ENCODE data around the gene BCL11A. TPM values are rescaled to one million over a fixed set of nuclear protein-coding genes. Genes with fewer than 3 reads are reported as not detected.

Gene BCL11A
- polyA plus RNA-seq, 3 donors = 8.7 to 15.6 (median 11.1) TPM

GRCh38 chr2:60479226-60480088, 74.0 kb downstream of the BCL11A start:
- Histone ChIP-seq H3K9ac (ENCODE audit: insufficient read depth, low read length, poor library complexity, severe bottlenecking) (no peak overlapping the region), H3K9me3 (replicated peaks in 1 of 2; ENCODE audit: control insufficient read depth in 1 of 2, insufficient read depth in 1 of 2, low read length in 2 of 2) (no peaks in the 10 kb centered on the region), H3K27ac (ENCODE audit: low read depth in 1 of 2, low read length in 2 of 2) (peak overlapping the region in 1 of 2 donors; percentile 20), H3K4me3 (replicated peaks in 1 of 3; ENCODE audit: low read depth in 2 of 3, low read length in 3 of 3) (no peak overlapping the region), H4K20me1 (ENCODE audit: insufficient read depth, low read length) (no peaks in the 10 kb centered on the region), H3K27me3 (ENCODE audit: control insufficient read depth in 2 of 2, insufficient read depth in 2 of 2, low read length in 2 of 2) (no peaks in the 10 kb centered on the region), H3K4me2 (replicated peaks; ENCODE audit: extremely low read depth, low read length, poor library complexity, severe bottlenecking) (no peak overlapping the region), H2AFZ (ENCODE audit: insufficient read depth, low read depth, low read length, poor library complexity, severe bottlenecking) (no peak overlapping the region), H3K79me2 (ENCODE audit: insufficient read depth, low read length) (peaks cover 90% of the 10 kb centered on the region), H3K4me1 (ENCODE audit: control insufficient read depth in 1 of 2, insufficient read depth in 2 of 2, low read length in 2 of 2) (peaks cover 37% of the 10 kb centered on the region in 2 donors), H3K36me3 (replicated peaks in 1 of 2; ENCODE audit: control insufficient read depth in 1 of 2, insufficient read depth in 2 of 2, low read length in 2 of 2) (no peaks in the 10 kb centered on the region)
- H3K9me3 Mint-ChIP-seq = no peaks in the 10 kb centered on the region
- H3K4me3 Mint-ChIP-seq = no peak overlapping the region
- TF ChIP-seq CTCF (IDR thresholded peaks at IDR 0.05) = no peak
- DNase-seq = no peak
- peak overlapping the region in 5 of 7 donors; percentile 30 to 70 (median 47) for H3K27ac Mint-ChIP-seq
- intact Hi-C loops (cut with micrococcal nuclease) = loop anchor here in 1 of 2 donors (10.0 kb wide), 1 partner anchor 75 kb away; the partner anchor contains the start of gene BCL11A
- peaks cover 63% of the 10 kb centered on the region for H3K4me1 Mint-ChIP-seq
- WGBS (ENCODE audit: insufficient coverage) = 86% methylated on average over 17 of the region's 22 CpGs
- H3K27me3 Mint-ChIP-seq (ENCODE audit: low read depth in 3 of 3) = no peaks in the 10 kb centered on the region
- peaks cover 18 to 27% of the 10 kb centered on the region in 2 donors for H3K36me3 Mint-ChIP-seq

GRCh38 chr2:60478660-60479059, 74.8 kb downstream of the BCL11A start:
- TF ChIP-seq CTCF (IDR thresholded peaks at IDR 0.05) = no peak
- H3K4me3 Mint-ChIP-seq = no peak overlapping the region

More at GRCh38 chr2:60478660-60479059, 74.8 kb downstream of the BCL11A start:
- Histone ChIP-seq H3K9me3 (replicated peaks in 1 of 2; ENCODE audit: control insufficient read depth in 1 of 2, insufficient read depth in 1 of 2, low read length in 2 of 2) (no peaks in the 10 kb centered on the region), H3K27ac (ENCODE audit: low read depth in 1 of 2, low read length in 2 of 2) (peak overlapping the region in 1 of 2 donors; percentile 20), H4K20me1 (ENCODE audit: insufficient read depth, low read length) (no peaks in the 10 kb centered on the region), H2AFZ (ENCODE audit: insufficient read depth, low read depth, low read length, poor library complexity, severe bottlenecking) (no peak overlapping the region), H3K27me3 (ENCODE audit: control insufficient read depth in 2 of 2, insufficient read depth in 2 of 2, low read length in 2 of 2) (no peaks in the 10 kb centered on the region), H3K4me3 (replicated peaks in 1 of 3; ENCODE audit: low read depth in 2 of 3, low read length in 3 of 3) (no peak overlapping the region), H3K9ac (ENCODE audit: insufficient read depth, low read length, poor library complexity, severe bottlenecking) (no peak overlapping the region), H3K36me3 (replicated peaks in 1 of 2; ENCODE audit: control insufficient read depth in 1 of 2, insufficient read depth in 2 of 2, low read length in 2 of 2) (no peaks in the 10 kb centered on the region), H3K4me1 (ENCODE audit: control insufficient read depth in 1 of 2, insufficient read depth in 2 of 2, low read length in 2 of 2) (peaks cover 29 to 30% of the 10 kb centered on the region in 2 donors), H3K79me2 (ENCODE audit: insufficient read depth, low read length) (peaks cover 90% of the 10 kb centered on the region), H3K4me2 (replicated peaks; ENCODE audit: extremely low read depth, low read length, poor library complexity, severe bottlenecking) (no peak overlapping the region)
- 95% methylated on average over 7 of the region's 7 CpGs for WGBS (ENCODE audit: insufficient coverage)
- Mint-ChIP-seq H3K36me3 (peaks cover 18 to 27% of the 10 kb centered on the region in 2 donors), H3K9me3 (no peaks in the 10 kb centered on the region), H3K4me1 (peaks cover 56% of the 10 kb centered on the region), H3K27ac (peak overlapping the region in 2 of 7 donors; percentile 30 to 69), H3K27me3 (ENCODE audit: low read depth in 3 of 3) (no peaks in the 10 kb centered on the region)
- intact Hi-C loops (cut with micrococcal nuclease) = no loop called here
- DNase-seq = no peak
